ENCODE measurements around the gene CHRNA3. TPM values are rescaled to one million over a fixed set of nuclear protein-coding genes. Genes with fewer than 3 reads are reported as not detected.

The CHRNA3 gene
- total RNA-seq, 1 donor from 2014 or later, result 1.3 TPM

DNA sequence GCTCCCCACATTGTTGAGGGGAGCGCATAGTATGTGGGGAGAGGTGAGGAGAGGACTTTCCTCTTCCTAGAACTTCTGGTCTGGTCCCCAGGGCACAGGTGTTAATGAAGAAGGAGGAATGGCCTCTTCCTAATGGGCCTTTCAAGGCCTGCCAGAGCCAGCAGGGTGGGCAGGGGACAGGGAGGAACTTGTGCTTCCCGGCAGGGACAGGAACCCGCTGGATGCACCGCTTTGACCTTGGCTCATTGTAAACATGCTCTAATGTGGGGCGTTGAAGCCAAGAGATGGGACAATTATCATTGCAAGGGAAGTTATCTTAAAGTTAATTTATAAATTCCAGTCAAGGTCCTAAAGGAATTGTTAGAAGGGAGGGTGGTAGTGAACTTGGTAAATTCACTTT is 41.2 kb upstream of the CHRNA3 start:
- TF ChIP-seq CTCF (IDR thresholded peaks at IDR 0.05), result no peak
- ATAC-seq, result no peak

GRCh38 chr15:78661001-78661400 is 40.2 kb upstream of the CHRNA3 start:
- no peaks in the 10 kb centered on the region for H3K4me1 ChIP-seq
- DNase-seq (no peak), ATAC-seq (no peak)
- H3K36me3 ChIP-seq, result no peaks in the 10 kb centered on the region
- no peaks in the 10 kb centered on the region for H3K9me3 ChIP-seq
- H3K27me3 ChIP-seq (ENCODE audit: low read depth), result no peaks in the 10 kb centered on the region
- no peak overlapping the region for H3K4me3 ChIP-seq
- intact Hi-C loops (cut with DNase I), result no loop called here
- H3K27ac ChIP-seq, result no peak overlapping the region
- TF ChIP-seq CTCF (IDR thresholded peaks at IDR 0.05), result no peak

More for the DNA sequence above, 41.2 kb upstream of the CHRNA3 start:
- Histone ChIP-seq H3K4me1 (no peaks in the 10 kb centered on the region), H3K27me3 (ENCODE audit: low read depth) (no peaks in the 10 kb centered on the region), H3K36me3 (no peaks in the 10 kb centered on the region), H3K9me3 (no peaks in the 10 kb centered on the region), H3K4me3 (no peak overlapping the region), H3K27ac (no peak overlapping the region)
- no peak for DNase-seq
- intact Hi-C loops (cut with DNase I), result no loop called here

- no peak for TF ChIP-seq CTCF (IDR thresholded peaks at IDR 0.05)
- Histone ChIP-seq H3K36me3 (no peaks in the 10 kb centered on the region), H3K27me3 (ENCODE audit: low read depth) (no peaks in the 10 kb centered on the region), H3K27ac (no peak overlapping the region), H3K4me3 (no peak overlapping the region), H3K9me3 (no peaks in the 10 kb centered on the region), H3K4me1 (no peaks in the 10 kb centered on the region)
- intact Hi-C loops (cut with DNase I), result no loop called here
- no peak for ATAC-seq
- no peak for DNase-seq
Observed at GRCh38 chr15:78660584-78660983, 39.8 kb upstream of the CHRNA3 start.

DNA sequence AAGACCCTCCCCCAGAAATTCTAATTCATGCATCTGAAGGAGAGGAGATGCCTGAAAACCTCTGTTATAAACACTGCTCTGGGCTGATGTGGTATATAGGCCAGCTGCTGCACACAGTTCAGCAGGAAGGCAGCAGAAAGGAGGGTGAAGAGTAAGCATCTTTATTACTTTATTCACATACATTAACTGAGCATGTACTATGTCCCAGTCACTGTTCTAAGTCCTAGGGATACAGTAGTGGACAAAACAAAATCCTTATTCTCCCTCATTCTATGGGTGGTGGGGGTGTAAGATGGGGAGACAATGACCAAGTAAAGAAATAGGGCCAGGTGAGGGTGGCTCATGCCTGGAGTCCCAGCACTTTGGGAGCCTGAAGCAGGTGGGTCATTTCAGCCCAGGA is 38.0 kb upstream of the CHRNA3 start:
- no peak overlapping the region for H3K27ac ChIP-seq
- no peak for DNase-seq
- H3K4me3 ChIP-seq, result no peak overlapping the region
- ATAC-seq, result no peak
- no peaks in the 10 kb centered on the region for H3K9me3 ChIP-seq
- no peaks in the 10 kb centered on the region for H3K36me3 ChIP-seq
- H3K27me3 ChIP-seq (ENCODE audit: low read depth), result no peaks in the 10 kb centered on the region
- no peaks in the 10 kb centered on the region for H3K4me1 ChIP-seq
- TF ChIP-seq CTCF (IDR thresholded peaks at IDR 0.05), result no peak
- intact Hi-C loops (cut with DNase I), result no loop called here

GRCh38 chr15:78654272-78654671 is 33.5 kb upstream of the CHRNA3 start:
- TF ChIP-seq CTCF (IDR thresholded peaks at IDR 0.05), result no peak
- Histone ChIP-seq H3K4me1 (no peaks in the 10 kb centered on the region), H3K9me3 (no peaks in the 10 kb centered on the region), H3K27me3 (ENCODE audit: low read depth) (no peaks in the 10 kb centered on the region), H3K36me3 (no peaks in the 10 kb centered on the region), H3K27ac (no peak overlapping the region), H3K4me3 (no peak overlapping the region)
- ATAC-seq (no peak), DNase-seq (no peak)
- intact Hi-C loops (cut with DNase I), result no loop called here

Measured in lower lobe of right lung (tissue), 2 donors.